ENCODE measurements around the gene ZC3HAV1. TPM values are rescaled to one million over a fixed set of nuclear protein-coding genes. Genes with fewer than 3 reads are reported as not detected.

Gene ZC3HAV1
- total RNA-seq, 1 donor from 2014 or later = 36.0 TPM

- intact Hi-C loops (cut with DNase I) = no loop called here
- no peak for TF ChIP-seq CTCF (IDR thresholded peaks at IDR 0.05)
- Histone ChIP-seq H3K4me3 (no peak overlapping the region), H3K27me3 (no peaks in the 10 kb centered on the region), H3K27ac (no peak overlapping the region), H3K36me3 (peaks cover 63% of the 10 kb centered on the region), H3K9me3 (no peaks in the 10 kb centered on the region), H3K4me1 (peaks cover 22% of the 10 kb centered on the region)
- DNase-seq = no peak
- no peak for ATAC-seq
Observed at GRCh38 chr7:139088268-139088667, 21.3 kb downstream of the ZC3HAV1 start.

- Histone ChIP-seq H3K4me1 (peaks cover 16% of the 10 kb centered on the region), H3K9me3 (no peaks in the 10 kb centered on the region), H3K36me3 (peaks cover 73% of the 10 kb centered on the region), H3K27ac (no peak overlapping the region), H3K27me3 (no peaks in the 10 kb centered on the region), H3K4me3 (no peak overlapping the region)
- no peak for ATAC-seq
- intact Hi-C loops (cut with DNase I) = no loop called here
- TF ChIP-seq CTCF (IDR thresholded peaks at IDR 0.05) = no peak
- DNase-seq = no peak
Observed at GRCh38 chr7:139087212-139087611, 22.3 kb downstream of the ZC3HAV1 start.

GRCh38 chr7:139086454-139086853 is 23.1 kb downstream of the ZC3HAV1 start:
- Histone ChIP-seq H3K27ac (no peak overlapping the region), H3K36me3 (peaks cover 81% of the 10 kb centered on the region), H3K9me3 (no peaks in the 10 kb centered on the region), H3K4me1 (peaks cover 9% of the 10 kb centered on the region), H3K4me3 (no peak overlapping the region), H3K27me3 (no peaks in the 10 kb centered on the region)
- DNase-seq (no peak), ATAC-seq (peak; percentile 19)
- intact Hi-C loops (cut with DNase I) = no loop called here
- no peak for TF ChIP-seq CTCF (IDR thresholded peaks at IDR 0.05)

- TF ChIP-seq CTCF (IDR thresholded peaks at IDR 0.05) = no peak
- intact Hi-C loops (cut with DNase I) = no loop called here
- Histone ChIP-seq H3K4me3 (no peak overlapping the region), H3K9me3 (no peaks in the 10 kb centered on the region), H3K36me3 (peaks cover 98% of the 10 kb centered on the region), H3K27me3 (no peaks in the 10 kb centered on the region), H3K4me1 (peaks cover 14% of the 10 kb centered on the region), H3K27ac (no peak overlapping the region)
- DNase-seq (no peak), ATAC-seq (no peak)
Observed at GRCh38 chr7:139084709-139085108, 24.8 kb downstream of the ZC3HAV1 start.

- H3K4me3 ChIP-seq = no peak overlapping the region
- H3K36me3 ChIP-seq = peaks cover 100% of the 10 kb centered on the region
- no peaks in the 10 kb centered on the region for H3K9me3 ChIP-seq
- intact Hi-C loops (cut with DNase I) = no loop called here
- no peak overlapping the region for H3K27ac ChIP-seq
- H3K27me3 ChIP-seq = no peaks in the 10 kb centered on the region
- no peak for TF ChIP-seq CTCF (IDR thresholded peaks at IDR 0.05)
- peaks cover 14% of the 10 kb centered on the region for H3K4me1 ChIP-seq
- DNase-seq = no peak
- no peak for ATAC-seq
Observed at GRCh38 chr7:139081584-139081983, 27.9 kb downstream of the ZC3HAV1 start.

GRCh38 chr7:139080905-139081304 is 28.6 kb downstream of the ZC3HAV1 start:
- H3K36me3 ChIP-seq = peaks cover 100% of the 10 kb centered on the region
- no peaks in the 10 kb centered on the region for H3K27me3 ChIP-seq
- H3K4me3 ChIP-seq = no peak overlapping the region
- H3K4me1 ChIP-seq = peaks cover 12% of the 10 kb centered on the region
- ATAC-seq (peak; percentile 20), DNase-seq (no peak)
- no peak overlapping the region for H3K27ac ChIP-seq
- intact Hi-C loops (cut with DNase I) = no loop called here
- TF ChIP-seq CTCF (IDR thresholded peaks at IDR 0.05) = no peak
- H3K9me3 ChIP-seq = no peaks in the 10 kb centered on the region
